ENCODE measurements around the gene CASTOR1. TPM values are rescaled to one million over a fixed set of nuclear protein-coding genes. Genes with fewer than 3 reads are reported as not detected.

Gene CASTOR1
- total RNA-seq, 2 donors from 2014 or later, result 7.5 to 22.6 TPM

GRCh38 chr22:30267382-30268302, 21.7 kb downstream of the CASTOR1 start:
- no peak for ATAC-seq (ENCODE audit: insufficient number of reproducible peaks, low FRiP score, low read depth)
- Histone ChIP-seq H3K4me3 (peak overlapping the region; percentile 60), H3K27me3 (replicated peaks; ENCODE audit: insufficient read depth) (no peaks in the 10 kb centered on the region), H3K36me3 (no peaks in the 10 kb centered on the region), H3K27ac (peak overlapping the region in 1 of 2 donors; percentile 41), H3K4me1 (ENCODE audit: control insufficient read depth in 1 of 2, low read depth in 2 of 2) (no peaks in the 10 kb centered on the region), H3K9me3 (no peaks in the 10 kb centered on the region)
- no peak for TF ChIP-seq CTCF (IDR thresholded peaks at IDR 0.05)
- no peak for DNase-seq (ENCODE audit: low spot score)

GRCh38 chr22:30266445-30267381, 22.6 kb downstream of the CASTOR1 start, which contains the start of gene OSM:
TSS of gene OSM (minus strand) at chr22:30266851. CDS start at chr22:30266799, 52 bp downstream.
- no peak for TF ChIP-seq CTCF (IDR thresholded peaks at IDR 0.05)
- Histone ChIP-seq H3K4me3 (peak within 1 kb of the TSS; percentile 60), H3K4me1 (ENCODE audit: control insufficient read depth in 1 of 2, low read depth in 2 of 2) (no peaks in the 10 kb centered on the region), H3K36me3 (no peaks in the 10 kb centered on the region), H3K9me3 (no peaks in the 10 kb centered on the region), H3K27me3 (replicated peaks; ENCODE audit: insufficient read depth) (no peaks in the 10 kb centered on the region), H3K27ac (peak within 1 kb of the TSS in 1 of 2 donors; percentile 41)
- ATAC-seq (ENCODE audit: insufficient number of reproducible peaks, low FRiP score, low read depth) (no peak), DNase-seq (ENCODE audit: low spot score) (no peak)

GRCh38 chr22:30265823-30266444, 23.4 kb downstream of the CASTOR1 start:
- no peak for ATAC-seq (ENCODE audit: insufficient number of reproducible peaks, low FRiP score, low read depth)
- Histone ChIP-seq H3K27ac (peak overlapping the region in 1 of 2 donors; percentile 41), H3K36me3 (no peaks in the 10 kb centered on the region), H3K27me3 (replicated peaks; ENCODE audit: insufficient read depth) (no peaks in the 10 kb centered on the region), H3K4me3 (peak overlapping the region; percentile 60), H3K9me3 (no peaks in the 10 kb centered on the region), H3K4me1 (ENCODE audit: control insufficient read depth in 1 of 2, low read depth in 2 of 2) (no peaks in the 10 kb centered on the region)
- no peak for TF ChIP-seq CTCF (IDR thresholded peaks at IDR 0.05)
- no peak for DNase-seq (ENCODE audit: low spot score)

- H3K4me3 ChIP-seq, result peak overlapping the region; percentile 60
- H3K27ac ChIP-seq, result no peak overlapping the region
Measured at GRCh38 chr22:30265131-30265720, 24.1 kb downstream of the CASTOR1 start.

More at GRCh38 chr22:30265131-30265720, 24.1 kb downstream of the CASTOR1 start:
- ATAC-seq (ENCODE audit: insufficient number of reproducible peaks, low FRiP score, low read depth) (no peak), DNase-seq (ENCODE audit: low spot score) (no peak)
- Histone ChIP-seq H3K36me3 (no peaks in the 10 kb centered on the region), H3K9me3 (no peaks in the 10 kb centered on the region), H3K27me3 (replicated peaks; ENCODE audit: insufficient read depth) (no peaks in the 10 kb centered on the region), H3K4me1 (ENCODE audit: control insufficient read depth in 1 of 2, low read depth in 2 of 2) (no peaks in the 10 kb centered on the region)
- TF ChIP-seq CTCF (IDR thresholded peaks at IDR 0.05), result no peak
